GM12874 (cell line): Measurements from ENCODE around the gene RGL1.

ENCODE experiments used
- TF ChIP-seq, protein P1 (sequence below): IDR thresholded peaks from 2 replicates; pipeline ENCODE4 v1.5.1; 2011; ENCODE audit warnings: low read depth, mild to moderate bottlenecking, control low read depth, low read length, moderate library complexity; ENCODE audit not compliant: insufficient read depth

The RGL1 gene

DNA sequence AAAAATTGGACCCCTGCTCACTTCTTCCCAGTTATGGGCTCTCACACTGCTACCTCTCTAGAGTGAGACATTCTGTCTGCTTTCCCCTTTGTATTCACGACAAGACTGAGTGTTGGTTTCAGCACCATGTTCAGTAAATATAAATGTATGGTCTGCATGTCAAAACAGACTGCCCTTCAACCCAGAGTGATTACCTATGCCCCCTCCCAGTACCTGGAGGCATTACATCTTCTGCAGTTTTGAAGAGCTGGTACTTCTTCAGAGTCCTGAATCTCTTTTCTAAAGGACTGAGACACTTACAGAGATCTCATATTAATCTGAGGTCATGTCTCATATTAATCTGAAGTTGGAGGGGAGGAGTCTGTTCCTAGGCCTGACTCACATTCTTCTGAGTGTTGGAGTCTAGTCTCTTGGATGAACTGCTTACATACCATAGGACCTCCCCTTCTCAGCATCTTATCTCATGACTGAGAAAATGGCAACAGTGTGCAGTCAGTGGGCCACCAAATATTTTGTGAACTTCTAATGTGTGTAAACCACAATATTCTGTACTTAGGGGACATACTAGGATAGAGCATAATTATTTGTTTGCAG, 80.3 kb downstream of the RGL1 start:
- TF ChIP-seq, protein P1, sequence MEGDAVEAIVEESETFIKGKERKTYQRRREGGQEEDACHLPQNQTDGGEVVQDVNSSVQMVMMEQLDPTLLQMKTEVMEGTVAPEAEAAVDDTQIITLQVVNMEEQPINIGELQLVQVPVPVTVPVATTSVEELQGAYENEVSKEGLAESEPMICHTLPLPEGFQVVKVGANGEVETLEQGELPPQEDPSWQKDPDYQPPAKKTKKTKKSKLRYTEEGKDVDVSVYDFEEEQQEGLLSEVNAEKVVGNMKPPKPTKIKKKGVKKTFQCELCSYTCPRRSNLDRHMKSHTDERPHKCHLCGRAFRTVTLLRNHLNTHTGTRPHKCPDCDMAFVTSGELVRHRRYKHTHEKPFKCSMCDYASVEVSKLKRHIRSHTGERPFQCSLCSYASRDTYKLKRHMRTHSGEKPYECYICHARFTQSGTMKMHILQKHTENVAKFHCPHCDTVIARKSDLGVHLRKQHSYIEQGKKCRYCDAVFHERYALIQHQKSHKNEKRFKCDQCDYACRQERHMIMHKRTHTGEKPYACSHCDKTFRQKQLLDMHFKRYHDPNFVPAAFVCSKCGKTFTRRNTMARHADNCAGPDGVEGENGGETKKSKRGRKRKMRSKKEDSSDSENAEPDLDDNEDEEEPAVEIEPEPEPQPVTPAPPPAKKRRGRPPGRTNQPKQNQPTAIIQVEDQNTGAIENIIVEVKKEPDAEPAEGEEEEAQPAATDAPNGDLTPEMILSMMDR = no peak

DNA sequence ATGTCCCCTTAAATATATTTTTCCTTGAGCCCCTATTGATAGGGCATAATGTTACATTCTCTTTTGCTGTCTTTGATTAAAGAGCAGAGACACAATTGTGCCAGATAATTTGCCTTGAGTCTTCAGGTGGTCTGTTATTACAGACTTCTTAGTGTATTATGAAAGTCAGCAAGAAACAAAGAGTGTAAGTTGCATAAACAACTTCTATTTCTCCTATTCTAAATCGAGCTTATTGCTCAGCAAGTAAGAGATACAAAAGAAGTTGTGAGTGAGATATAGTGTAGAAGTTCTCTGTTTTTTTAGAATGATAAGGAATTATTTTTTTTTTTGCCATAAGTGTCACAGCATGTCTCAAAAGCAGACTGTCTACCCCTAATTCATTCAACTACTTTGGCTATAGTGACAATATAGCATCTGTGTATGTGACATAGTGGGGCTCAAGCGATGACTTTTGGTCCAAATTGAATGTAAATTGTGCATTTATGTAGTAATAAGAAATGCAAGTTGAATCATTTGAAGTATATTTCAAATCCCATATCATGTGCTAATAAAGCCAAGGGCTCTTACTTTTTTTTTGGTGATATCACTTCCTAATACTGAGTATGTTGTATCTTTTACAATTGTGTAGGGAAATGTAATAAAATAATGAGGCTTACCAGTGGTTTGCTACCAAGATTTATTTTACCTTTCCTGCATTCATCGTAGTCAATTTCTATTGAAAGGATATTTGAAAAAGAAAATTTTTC, 81.3 kb downstream of the RGL1 start:
- TF ChIP-seq, protein P1 = no peak

DNA sequence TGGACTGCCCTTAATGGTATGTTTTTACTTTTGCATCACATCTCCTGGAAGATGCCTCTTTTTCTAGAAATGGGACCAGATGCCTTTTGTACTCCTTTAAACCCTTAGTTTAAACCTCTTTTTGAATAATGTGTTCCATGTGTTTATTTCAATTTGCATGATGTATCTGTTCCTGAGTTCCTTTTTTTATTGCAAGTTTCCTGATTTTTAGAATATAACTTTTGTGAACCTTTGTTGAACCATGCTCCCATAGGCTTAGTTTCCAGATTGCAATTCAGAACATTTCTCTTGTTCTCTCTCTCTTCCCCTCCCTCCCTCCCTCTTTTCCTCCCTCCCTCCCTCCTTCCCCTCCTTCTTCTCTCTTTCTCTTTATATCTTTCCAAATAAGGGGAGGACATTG, 81.9 kb downstream of the RGL1 start:
- TF ChIP-seq, protein P1 = no peak

DNA sequence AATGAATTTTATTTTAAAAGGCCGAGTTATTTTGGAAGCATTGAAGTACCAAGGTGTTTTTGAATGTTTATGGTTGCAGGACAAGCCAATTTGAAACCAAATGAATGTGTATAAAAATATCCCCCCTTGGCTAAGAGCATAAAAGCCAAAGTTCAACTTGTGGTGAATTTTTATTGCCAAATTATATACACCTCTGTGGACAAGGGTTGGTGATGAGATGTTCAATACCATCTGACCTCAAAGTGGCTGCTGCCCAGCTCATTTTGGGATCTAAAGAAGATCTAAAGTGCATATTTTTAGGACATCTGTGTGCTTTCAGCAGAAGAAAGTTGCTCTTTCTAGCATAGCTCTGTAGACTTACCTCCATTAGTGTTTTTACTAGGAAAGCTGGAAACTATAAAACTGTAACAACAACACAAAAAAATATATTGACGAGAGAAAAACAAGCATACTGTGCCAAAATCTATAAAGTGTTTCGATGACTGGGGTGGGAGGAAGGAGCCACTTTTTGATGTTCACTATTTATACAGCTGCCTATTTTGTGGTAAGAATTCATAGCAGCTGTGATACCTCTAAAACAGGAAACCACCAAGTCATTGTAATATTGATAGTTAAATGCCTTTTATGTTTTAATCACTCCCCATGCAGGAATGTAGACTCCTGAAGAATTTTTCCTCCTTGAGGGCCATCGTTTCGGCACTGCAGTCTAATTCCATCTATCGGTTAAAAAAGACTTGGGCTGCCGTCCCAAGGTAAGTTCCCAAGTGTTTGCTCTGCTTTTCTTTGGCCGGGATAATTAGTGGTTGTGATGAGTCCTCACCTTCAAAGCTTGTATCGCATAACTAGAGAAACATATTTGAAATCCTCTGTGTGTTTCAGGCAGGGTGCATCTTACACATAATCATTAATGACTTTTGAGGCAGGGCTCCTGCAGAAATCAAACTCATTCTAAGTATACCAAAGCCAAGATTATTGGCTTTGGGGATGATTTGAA, 83.2 kb downstream of the RGL1 start:
- TF ChIP-seq, protein P1 = no peak

DNA sequence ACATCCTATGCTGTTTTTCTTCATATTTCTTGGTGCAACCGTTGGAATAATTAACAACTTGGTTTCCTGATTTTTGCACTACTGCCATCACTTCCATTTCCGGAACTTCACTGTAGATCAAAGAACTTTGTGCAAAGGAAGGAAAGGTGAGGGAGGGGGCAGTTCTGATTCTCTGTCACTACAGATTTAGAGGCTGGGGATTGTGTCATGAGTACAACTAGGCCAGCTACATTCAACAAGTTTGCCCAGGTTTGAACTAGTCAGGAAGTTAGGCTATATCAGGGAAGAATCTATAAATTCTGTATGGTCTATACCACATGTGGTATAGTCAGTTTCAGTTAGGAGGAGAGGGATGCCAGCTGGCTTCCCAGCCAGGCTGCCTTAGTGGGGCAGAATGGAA, 84.2 kb downstream of the RGL1 start:
- TF ChIP-seq, protein P1 = no peak

DNA sequence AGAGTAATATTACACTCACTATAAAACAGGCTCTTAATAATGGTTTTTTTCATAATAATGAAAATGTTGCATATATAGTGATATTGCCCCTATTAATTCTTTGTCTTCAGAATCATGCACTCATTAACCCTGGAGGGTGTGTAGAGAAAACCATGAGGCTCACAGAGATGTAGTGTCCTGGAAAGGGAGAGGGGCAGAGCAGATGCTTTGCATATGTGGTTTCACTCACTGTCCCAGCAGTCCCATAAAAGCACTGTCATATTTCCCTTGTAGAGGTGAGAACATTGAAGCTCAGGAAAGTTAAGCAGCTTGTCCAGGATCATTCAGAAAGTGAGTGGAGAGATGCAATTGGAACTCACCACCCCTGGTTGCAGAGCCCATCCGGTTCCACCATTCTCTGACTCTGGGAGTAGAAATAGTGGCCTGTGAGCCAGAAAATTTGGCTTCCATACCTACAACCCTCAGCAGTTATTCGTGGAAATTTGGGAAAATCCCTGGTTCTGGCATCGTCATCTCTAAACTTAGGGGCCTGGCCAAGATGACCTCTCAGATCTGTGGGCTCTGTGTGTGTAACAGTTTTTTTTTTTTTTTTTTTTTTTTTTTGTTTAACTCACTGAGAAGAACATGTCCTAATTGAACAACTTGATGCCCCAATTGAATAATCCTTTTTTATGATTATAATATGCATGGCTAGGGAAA, 86.4 kb downstream of the RGL1 start:
- TF ChIP-seq, protein P1 = no peak
